ENCODE measurements around the gene TINCR.

Gene TINCR

GRCh38 chr19:5590865-5591154, 23.1 kb upstream of the TINCR start:
- no peak for TF ChIP-seq ZFP30 (CRISPR knock-in tag; IDR thresholded peaks at IDR 0.05)
- no peak for TF ChIP-seq ZNF70 (CRISPR knock-in tag; IDR thresholded peaks at IDR 0.05)
- TF ChIP-seq CSRNP3 (CRISPR knock-in tag; IDR thresholded peaks at IDR 0.05) = no peak
- TF ChIP-seq TOX (CRISPR knock-in tag; IDR thresholded peaks at IDR 0.05; ENCODE audit: borderline replicate concordance) = no peak
- TF ChIP-seq RARB (CRISPR knock-in tag; IDR thresholded peaks at IDR 0.05) = no peak
- no peak for TF ChIP-seq SNAI2 (CRISPR knock-in tag; IDR thresholded peaks at IDR 0.05)
- TF ChIP-seq PPARA (CRISPR knock-in tag; IDR thresholded peaks at IDR 0.05; ENCODE audit: borderline replicate concordance) = no peak
- no peak for TF ChIP-seq ISL1 (CRISPR knock-in tag; IDR thresholded peaks at IDR 0.05)
- TF ChIP-seq ZFP3 (CRISPR knock-in tag; IDR thresholded peaks at IDR 0.05) = no peak
- no peak for TF ChIP-seq ZC3H10 (CRISPR knock-in tag; IDR thresholded peaks at IDR 0.05)
- no peak for TF ChIP-seq CSDC2 (CRISPR knock-in tag; IDR thresholded peaks at IDR 0.05)
- no peak for TF ChIP-seq GLIS3 (CRISPR knock-in tag; IDR thresholded peaks at IDR 0.05)
- no peak for TF ChIP-seq ESRRG (CRISPR knock-in tag; IDR thresholded peaks at IDR 0.05)
- no peak for ATAC-seq

- TF ChIP-seq RARB (CRISPR knock-in tag; IDR thresholded peaks at IDR 0.05) (no peak), ZNF70 (CRISPR knock-in tag; IDR thresholded peaks at IDR 0.05) (no peak), SNAI2 (CRISPR knock-in tag; IDR thresholded peaks at IDR 0.05) (no peak), TOX (CRISPR knock-in tag; IDR thresholded peaks at IDR 0.05; ENCODE audit: borderline replicate concordance) (no peak), CSRNP3 (CRISPR knock-in tag; IDR thresholded peaks at IDR 0.05) (no peak), POU6F1 (CRISPR knock-in tag; IDR thresholded peaks at IDR 0.05; ENCODE audit: borderline replicate concordance, low read depth) (no peak), PATZ1 (CRISPR knock-in tag; IDR thresholded peaks at IDR 0.05; ENCODE audit: borderline replicate concordance) (no peak), TCF4 (CRISPR knock-in tag; IDR thresholded peaks at IDR 0.05; ENCODE audit: borderline replicate concordance) (no peak), ZFP30 (CRISPR knock-in tag; IDR thresholded peaks at IDR 0.05) (no peak), OSR1 (CRISPR knock-in tag; IDR thresholded peaks at IDR 0.05) (no peak), ZC3H10 (CRISPR knock-in tag; IDR thresholded peaks at IDR 0.05) (no peak)
- ATAC-seq = no peak
Measured at GRCh38 chr19:5590151-5590864, 22.6 kb upstream of the TINCR start.

- TF ChIP-seq BACH2 (CRISPR knock-in tag; IDR thresholded peaks at IDR 0.05; ENCODE audit: borderline replicate concordance) = no peak
- TF ChIP-seq OSR1 (CRISPR knock-in tag; IDR thresholded peaks at IDR 0.05) = no peak
- no peak for TF ChIP-seq TSHZ2 (CRISPR knock-in tag; IDR thresholded peaks at IDR 0.05)
- no peak for TF ChIP-seq GLIS3 (CRISPR knock-in tag; IDR thresholded peaks at IDR 0.05)
- TF ChIP-seq ZFP30 (CRISPR knock-in tag; IDR thresholded peaks at IDR 0.05) = no peak
- no peak for TF ChIP-seq CREB5 (CRISPR knock-in tag; IDR thresholded peaks at IDR 0.05; ENCODE audit: low read depth)
- TF ChIP-seq ESRRG (CRISPR knock-in tag; IDR thresholded peaks at IDR 0.05) = no peak
- TF ChIP-seq ZNF565 (CRISPR knock-in tag; conservative IDR thresholded peaks at IDR 0.05; ENCODE audit: low read depth) = no peak
- TF ChIP-seq ARNTL (CRISPR knock-in tag; IDR thresholded peaks at IDR 0.05; ENCODE audit: borderline replicate concordance, low read depth) = no peak
- no peak for TF ChIP-seq CSDC2 (CRISPR knock-in tag; IDR thresholded peaks at IDR 0.05)
- TF ChIP-seq TCF4 (CRISPR knock-in tag; IDR thresholded peaks at IDR 0.05; ENCODE audit: borderline replicate concordance) = no peak
- TF ChIP-seq PPARA (CRISPR knock-in tag; IDR thresholded peaks at IDR 0.05; ENCODE audit: borderline replicate concordance) = no peak
- no peak for TF ChIP-seq ZFP3 (CRISPR knock-in tag; IDR thresholded peaks at IDR 0.05)
- no peak for ATAC-seq
Measured at GRCh38 chr19:5588906-5589676, 21.3 kb upstream of the TINCR start.
